C4-2B (cell line): Measurements from ENCODE around the gene EYA4.

ENCODE experiments used
- H3K27ac ChIP-seq: fragments of 450-650 bp; 2 replicates; pipeline ENCODE4 v1.5.1; 2017
- CTCF ChIP-seq: fragments of 450-650 bp; conservative IDR thresholded peaks from 2 replicates; pipeline ENCODE4 v1.5.1; 2017; ENCODE audit warnings: mild to moderate bottlenecking
- ZFX ChIP-seq: fragments of 450-650 bp; IDR thresholded peaks from 2 replicates; pipeline ENCODE4 v1.6.1; 2017

The EYA4 gene

DNA sequence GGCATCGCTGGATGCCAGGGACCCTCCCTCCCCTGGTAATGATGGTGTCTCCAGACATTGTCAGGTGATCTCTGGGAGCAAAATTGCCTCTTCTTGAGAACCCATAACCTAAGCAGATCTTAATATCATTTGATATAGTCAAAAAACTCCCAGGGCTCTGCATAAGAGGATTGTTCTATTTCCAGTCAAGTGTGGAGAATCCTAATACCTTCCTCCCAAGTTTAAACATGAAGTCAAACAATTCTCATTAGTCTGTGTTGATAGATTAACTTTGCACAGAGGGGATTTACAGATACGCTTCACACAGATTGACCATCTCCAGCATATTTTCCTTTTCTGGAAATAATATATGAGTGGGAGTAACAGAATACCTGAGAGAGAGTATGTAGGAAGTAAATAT lies 10.5 kb downstream of the EYA4 start:
- no peak overlapping the region for H3K27ac ChIP-seq
- TF ChIP-seq CTCF: no peak
- TF ChIP-seq ZFX: no peak

DNA sequence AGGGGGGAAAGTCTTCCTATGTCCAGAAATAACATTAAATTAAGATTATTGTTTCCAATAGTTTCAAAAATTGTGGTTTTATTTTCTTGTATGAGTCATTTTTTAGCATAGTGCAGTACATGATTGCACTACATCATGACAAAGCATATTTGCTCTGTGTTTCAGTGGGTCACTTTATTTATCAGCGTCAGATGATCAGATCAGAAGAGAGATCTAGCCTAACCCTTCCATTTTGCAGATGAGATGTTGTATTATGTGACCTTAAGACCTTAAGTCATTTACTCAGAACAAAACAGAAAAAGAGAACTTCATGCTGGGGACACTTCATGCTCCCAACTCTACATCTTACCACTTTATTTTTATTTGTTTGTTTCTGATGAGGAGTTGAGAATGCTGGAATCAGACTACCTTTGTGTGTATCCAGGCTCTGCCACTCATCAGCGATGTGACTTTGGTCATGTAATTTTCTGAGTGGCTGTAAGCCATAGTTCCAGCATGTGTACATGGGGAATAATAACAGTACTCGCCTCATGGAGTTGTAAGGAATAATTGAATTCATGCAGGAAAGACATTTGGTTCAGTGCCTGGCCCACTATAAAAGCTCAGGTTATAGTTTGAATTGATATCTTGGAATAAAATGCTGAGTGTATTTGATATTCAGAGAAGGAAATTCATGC lies 13.5 kb downstream of the EYA4 start:
- H3K27ac ChIP-seq: no peak overlapping the region
- no peak for TF ChIP-seq ZFX
- TF ChIP-seq CTCF: no peak

DNA sequence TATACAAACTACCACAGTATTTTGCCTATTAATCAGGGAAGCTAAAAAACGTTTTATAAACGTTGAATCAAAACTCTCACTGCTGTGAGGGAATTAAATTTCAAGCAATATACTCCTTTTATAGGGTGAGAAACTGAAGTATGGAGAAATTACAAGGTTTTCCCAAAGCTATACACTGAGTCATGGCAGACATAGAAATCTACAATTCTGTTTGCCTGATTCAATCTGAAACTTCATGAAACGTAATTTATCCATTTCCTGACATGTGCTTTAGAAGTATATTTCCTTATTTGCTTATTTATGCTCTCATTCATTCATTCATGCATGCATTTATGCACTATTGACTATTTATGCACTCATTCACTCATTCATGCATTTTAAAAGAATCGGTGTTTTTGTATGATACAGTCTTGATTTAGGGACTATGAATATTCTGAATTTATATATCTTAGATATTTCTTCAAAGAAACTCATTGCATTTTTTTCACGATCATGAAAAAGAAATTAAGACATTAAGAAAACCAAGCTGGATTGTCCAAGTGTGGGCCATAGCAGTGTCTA lies 16.5 kb downstream of the EYA4 start:
- TF ChIP-seq CTCF: no peak
- no peak for TF ChIP-seq ZFX
- no peak overlapping the region for H3K27ac ChIP-seq

- no peak for TF ChIP-seq ZFX
- TF ChIP-seq CTCF: no peak
- H3K27ac ChIP-seq: no peak overlapping the region
These were observed 18.4 kb downstream of the EYA4 start for GRCh38 chr6:133259561-133259960.

- TF ChIP-seq ZFX: no peak
- no peak for TF ChIP-seq CTCF
- no peak overlapping the region for H3K27ac ChIP-seq
These were observed 21.6 kb downstream of the EYA4 start for GRCh38 chr6:133262804-133263203.

DNA sequence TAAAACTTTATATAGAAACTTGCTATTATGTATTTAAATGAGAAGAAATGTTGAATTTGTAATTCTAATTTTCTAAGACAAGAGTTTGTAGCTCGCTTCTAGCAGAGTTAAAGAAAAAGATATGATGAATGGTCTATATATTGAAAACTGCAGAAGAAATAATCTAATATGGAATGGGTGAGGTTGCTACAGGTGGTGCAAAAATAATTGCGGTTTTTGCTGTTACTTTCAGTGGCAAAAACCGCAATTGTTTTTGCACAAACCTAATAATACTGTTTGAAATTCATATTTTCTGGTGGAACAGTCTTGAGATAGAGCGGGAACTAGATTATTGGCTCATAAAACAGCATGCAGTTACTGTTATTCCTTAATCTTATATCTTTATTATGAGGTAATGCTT lies 23.9 kb downstream of the EYA4 start:
- no peak overlapping the region for H3K27ac ChIP-seq
- TF ChIP-seq ZFX (no peak), CTCF (no peak)

DNA sequence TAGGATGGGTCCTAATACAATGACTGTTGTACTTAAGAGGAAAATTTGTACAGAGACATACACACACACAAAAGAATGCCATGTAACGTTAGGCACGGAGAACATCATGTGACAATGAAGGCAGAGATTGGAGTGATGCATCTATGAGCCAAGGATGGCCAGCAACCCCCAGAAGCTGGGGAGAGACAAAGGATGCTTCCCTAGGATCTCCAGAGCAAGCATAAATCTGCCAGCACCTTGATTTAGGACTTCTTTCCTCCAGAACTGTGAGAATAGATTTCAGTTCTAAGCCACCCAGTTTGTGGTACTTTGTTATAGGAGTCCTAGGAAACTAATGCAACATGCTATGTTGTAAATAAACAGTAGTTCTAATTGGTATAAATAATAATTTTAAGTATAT lies 25.0 kb downstream of the EYA4 start:
- no peak overlapping the region for H3K27ac ChIP-seq
- TF ChIP-seq ZFX: no peak
- TF ChIP-seq CTCF: no peak
